Fibroblast of pulmonary artery (primary cell): ENCODE measurements around the gene ARAF.

ENCODE experiments used
- DNase-seq: peaks from one replicate; pipeline ENCODE4 v3.0.0-alpha.2; 2010; ENCODE audit warnings: low read depth
- H3K4me3 ChIP-seq: replicated peaks from 2 replicates; pipeline ENCODE4 v1.5.1; 2011; ENCODE audit warnings: low read depth, mild to moderate bottlenecking, control low read depth, low read length, moderate library complexity
- TF ChIP-seq, protein P1 (sequence below): IDR thresholded peaks from 2 replicates; pipeline ENCODE4 v1.5.1; 2011; ENCODE audit warnings: mild to moderate bottlenecking, control low read depth, low read length, inconsistent platforms; ENCODE audit errors: missing control alignments

ARAF gene

DNA sequence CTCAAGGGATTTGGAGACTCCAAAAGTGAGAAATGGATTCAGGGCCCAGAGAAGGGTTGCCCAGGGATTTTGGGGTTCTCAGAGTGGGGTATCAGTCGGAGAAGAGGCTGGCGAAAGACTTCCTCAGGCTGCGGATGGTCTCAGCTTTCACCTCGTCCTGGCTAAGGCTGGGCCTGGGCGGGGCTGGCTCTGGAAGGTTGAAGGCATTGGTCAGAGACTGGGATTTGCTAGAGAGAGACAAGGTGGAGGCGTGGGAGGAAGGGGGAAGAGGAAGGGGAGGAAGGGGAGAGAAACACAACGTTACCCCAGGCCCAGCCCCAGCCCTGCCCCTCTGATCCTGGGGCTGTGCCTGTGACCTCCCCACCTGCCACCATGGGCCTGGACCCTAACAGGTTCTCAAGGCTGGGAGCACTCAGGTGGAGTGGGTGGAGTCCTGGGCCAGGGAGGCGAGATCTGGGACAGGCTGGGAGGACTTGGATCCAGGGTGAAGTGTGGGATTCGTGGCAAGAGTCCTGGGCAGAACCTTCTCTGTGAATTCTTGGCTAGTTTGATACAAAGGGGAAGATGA, 11.9 kb downstream of the ARAF start:
- TF ChIP-seq, protein P1, sequence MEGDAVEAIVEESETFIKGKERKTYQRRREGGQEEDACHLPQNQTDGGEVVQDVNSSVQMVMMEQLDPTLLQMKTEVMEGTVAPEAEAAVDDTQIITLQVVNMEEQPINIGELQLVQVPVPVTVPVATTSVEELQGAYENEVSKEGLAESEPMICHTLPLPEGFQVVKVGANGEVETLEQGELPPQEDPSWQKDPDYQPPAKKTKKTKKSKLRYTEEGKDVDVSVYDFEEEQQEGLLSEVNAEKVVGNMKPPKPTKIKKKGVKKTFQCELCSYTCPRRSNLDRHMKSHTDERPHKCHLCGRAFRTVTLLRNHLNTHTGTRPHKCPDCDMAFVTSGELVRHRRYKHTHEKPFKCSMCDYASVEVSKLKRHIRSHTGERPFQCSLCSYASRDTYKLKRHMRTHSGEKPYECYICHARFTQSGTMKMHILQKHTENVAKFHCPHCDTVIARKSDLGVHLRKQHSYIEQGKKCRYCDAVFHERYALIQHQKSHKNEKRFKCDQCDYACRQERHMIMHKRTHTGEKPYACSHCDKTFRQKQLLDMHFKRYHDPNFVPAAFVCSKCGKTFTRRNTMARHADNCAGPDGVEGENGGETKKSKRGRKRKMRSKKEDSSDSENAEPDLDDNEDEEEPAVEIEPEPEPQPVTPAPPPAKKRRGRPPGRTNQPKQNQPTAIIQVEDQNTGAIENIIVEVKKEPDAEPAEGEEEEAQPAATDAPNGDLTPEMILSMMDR = no peak
- no peak for DNase-seq
- H3K4me3 ChIP-seq = no peak overlapping the region

DNA sequence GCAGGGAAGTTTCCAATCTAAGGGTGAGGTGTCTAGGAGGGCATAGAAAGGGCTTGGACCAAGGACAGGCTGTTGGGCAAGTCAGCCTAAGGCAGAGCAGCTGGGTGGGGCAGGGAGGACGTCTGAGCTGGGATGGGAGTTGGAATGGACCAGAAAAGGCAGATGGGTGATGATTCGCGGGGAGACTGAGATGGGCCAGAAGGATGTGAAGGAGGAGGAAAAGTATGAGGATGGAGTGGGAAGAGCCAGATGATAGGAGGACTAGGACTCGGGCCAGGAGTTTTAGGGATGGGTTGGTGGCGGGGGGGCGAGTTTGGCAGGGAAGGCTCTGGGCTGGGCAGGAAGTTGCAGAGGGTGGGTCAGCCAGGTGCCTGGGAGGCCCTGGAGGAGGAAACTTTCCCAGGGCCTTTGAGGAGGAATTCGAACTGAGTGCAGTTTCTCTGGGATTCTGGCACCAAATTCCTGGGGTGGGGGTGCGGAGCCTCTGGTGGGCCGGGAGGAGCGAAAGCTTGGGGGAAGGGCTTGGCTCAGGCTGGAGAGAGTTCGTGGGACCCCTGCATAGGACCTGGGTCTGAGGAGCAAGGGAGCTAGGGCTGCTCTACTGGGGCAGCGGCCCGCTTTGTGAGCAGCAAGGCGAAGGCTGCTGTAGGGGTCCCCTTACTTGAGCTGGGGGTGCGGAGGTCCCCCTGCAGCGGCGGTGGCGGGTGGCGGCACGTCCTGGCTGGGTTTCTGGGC, 12.5 kb downstream of the ARAF start:
- H3K4me3 ChIP-seq = peak overlapping the region; percentile 25
- DNase-seq = peak; percentile 84
- TF ChIP-seq, protein P1 = no peak

DNA sequence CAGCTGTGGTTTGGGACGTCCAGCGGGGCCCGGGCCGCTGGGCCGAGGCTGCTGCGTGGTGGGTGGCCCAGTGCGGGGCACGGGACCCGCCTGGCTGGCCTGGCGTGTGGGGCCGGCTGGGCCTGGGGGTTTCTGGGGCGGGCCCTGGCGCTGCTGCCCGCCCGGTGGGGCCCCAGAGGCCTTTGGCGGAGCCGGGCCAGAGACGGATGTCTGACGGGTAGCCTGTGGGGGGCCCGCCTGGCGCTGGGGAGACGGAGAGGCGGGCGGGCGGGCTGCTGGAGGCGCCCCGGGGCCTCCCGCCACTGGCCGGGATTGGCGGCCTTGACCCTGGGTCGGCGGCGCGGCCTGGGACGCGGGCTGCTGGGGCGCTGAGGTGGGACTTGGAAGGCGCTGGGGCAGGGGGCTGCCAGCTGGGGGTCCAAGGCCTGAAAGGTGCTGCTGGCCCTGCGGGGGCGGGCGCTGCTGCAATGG, 13.1 kb downstream of the ARAF start:
- H3K4me3 ChIP-seq = peak overlapping the region; percentile 25
- TF ChIP-seq, protein P1 = no peak
- DNase-seq = no peak

DNA sequence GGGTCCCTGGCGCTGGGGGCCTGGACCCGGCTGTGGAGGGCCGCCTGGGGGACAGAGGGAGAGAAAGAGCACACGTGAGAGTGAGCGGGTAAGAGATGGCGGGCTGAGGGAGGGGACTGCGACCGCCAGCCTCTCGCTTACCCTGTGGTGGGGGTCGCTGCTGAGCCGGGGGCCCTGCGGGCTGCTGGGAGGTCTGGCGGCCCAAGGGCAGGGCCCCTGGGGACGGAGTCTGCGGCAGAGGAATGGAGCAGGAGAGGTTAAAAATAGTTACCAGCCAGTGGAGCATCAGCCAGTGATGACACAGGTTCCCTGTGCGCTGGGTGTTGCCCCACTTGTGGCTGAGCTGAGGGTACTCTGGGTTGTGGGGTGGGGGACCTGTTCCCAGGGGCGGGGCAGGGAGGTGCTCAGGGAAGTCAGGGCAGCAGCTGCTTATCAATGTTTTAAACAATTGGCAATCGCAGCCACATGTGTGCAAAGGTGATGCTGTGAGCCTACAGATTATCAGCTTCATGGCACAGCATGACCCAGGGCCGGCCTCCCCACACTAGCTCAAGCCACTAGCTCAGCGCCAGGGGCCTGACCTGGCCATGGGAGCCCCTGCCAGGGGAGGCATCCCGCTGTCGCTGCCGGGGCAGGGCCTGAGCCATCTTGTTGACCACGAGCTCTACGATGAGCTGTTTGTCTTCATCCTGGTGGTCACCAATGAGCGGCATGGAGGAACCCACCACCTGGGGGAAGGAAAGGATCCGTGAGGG, 13.7 kb downstream of the ARAF start:
- no peak for DNase-seq
- TF ChIP-seq, protein P1 = no peak
- H3K4me3 ChIP-seq = peak overlapping the region; percentile 17

DNA sequence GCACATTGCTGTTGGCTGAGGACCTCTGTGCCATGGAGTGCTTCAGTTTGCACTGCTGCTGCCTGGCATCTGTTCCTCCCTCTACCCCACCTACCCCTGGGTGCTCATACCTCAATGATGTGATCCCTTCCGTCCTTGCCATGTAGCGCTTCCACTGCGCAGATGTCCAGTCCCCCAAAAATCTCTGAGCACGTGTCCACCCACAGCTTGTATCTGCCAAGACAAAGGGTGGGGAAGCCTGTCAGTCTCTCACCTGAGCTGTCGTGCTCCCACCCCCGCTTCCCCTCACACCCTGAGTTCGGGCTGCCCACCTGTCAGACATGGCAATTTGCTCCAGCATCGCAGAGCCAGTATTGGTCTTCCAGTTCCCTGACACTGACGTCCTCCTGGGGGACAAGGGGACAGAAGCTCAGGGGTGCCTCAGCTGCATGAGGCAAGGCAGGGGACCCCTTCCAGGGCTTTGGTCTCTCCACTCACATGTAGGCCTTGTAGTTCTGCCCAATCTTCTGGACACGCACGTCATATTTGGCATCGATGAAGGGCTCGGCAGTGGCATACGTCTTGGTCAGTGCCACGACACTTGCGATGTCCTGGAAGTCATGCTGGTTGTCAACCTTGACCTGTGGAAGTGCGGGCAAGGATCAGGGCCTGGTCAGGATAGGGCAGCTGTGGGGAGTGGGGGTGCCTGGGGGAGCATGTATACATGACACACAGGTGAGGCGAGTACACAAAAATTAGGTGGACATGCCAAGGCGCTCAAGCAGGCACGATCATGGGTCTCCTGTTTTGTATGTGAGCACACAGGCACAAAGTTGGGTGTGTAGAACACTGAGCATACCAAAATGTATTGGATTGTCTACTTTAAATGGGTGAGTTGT, 15.3 kb downstream of the ARAF start:
- TF ChIP-seq, protein P1 = no peak
- DNase-seq = no peak
- H3K4me3 ChIP-seq = no peak overlapping the region

DNA sequence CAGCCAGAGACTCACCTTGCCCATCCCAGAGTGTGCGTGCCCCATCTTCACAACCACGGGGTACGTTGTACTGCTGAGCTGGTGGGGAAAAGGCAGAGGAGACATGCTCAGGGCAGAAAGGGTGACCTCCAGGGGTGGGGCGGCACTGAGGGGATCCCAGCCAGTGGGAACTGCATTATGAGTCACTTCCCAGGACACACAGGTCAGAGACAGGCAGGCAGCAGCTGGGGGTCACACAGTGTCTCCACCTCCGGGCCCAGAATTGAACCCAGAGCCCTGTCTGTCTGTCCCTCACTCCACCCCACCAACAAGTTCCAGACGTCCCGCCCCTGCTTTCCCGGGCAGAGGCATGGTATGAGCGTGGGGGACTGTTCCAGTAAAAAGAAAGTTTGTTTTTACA, 16.4 kb downstream of the ARAF start:
- DNase-seq = peak; percentile 42
- TF ChIP-seq, protein P1 = no peak
- H3K4me3 ChIP-seq = no peak overlapping the region
